ENCODE results near the gene GNG3. TPM values are rescaled to one million over a fixed set of nuclear protein-coding genes. Genes with fewer than 3 reads are reported as not detected.

The GNG3 gene
- total and polyA plus RNA-seq, 2 experiments from 2014 or later, result 0.23 to 1.2 TPM

DNA sequence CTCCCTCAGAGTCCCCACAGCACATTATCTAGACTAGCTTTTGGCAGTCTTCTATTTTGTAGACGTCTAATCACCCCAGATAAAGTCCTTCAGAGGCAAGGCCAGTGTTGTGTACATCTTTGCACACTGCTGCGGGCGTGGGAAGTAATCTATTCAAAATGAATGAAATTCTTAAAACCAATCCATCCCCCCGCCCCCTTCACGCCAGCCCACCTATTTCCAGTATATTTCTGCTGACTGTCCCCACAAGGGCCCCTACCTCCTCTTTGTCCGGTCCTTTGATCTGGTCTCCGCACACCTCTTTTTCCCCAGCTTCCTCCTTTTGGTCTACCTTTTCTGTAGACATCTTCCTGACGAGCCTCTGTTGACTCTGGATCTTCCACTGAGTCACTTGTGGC lies 627 bp upstream of the GNG3 start:
- DNase-seq (ENCODE audit: low spot score), result no peak
- Histone ChIP-seq H4K20me1 (ENCODE audit: insufficient read depth, poor library complexity, severe bottlenecking) (no peaks in the 10 kb centered on the region), H3K79me2 (peaks cover 25% of the 10 kb centered on the region), H3K27me3 (no peaks in the 10 kb centered on the region), H3K4me1 (ENCODE audit: insufficient read depth) (peaks cover 37% of the 10 kb centered on the region), H3K9me3 (ENCODE audit: low read depth) (no peaks in the 10 kb centered on the region), H3K36me3 (replicated peaks; ENCODE audit: insufficient read depth, low read depth) (no peaks in the 10 kb centered on the region), H3K27ac (peak overlapping the region; percentile 65), H2AFZ (no peak overlapping the region), H3K9me2 (replicated peaks; ENCODE audit: insufficient read depth) (no peaks in the 10 kb centered on the region), H3K4me3 (peak overlapping the region; percentile 12), H3K4me2 (peak overlapping the region; percentile 85)
- 55% methylated on average over 8 of the region's 8 CpGs for WGBS (ENCODE audit: low lambda C conversion rate, missing lambda C conversion rate)
- TF ChIP-seq EZH2 (IDR thresholded peaks at IDR 0.05; ENCODE audit: borderline replicate concordance), result no peak
- TF ChIP-seq EZH2phosphoT487 (IDR thresholded peaks at IDR 0.05; ENCODE audit: low read depth, severe bottlenecking, unreplicated experiment), result no peak
- TF ChIP-seq, protein P1, sequence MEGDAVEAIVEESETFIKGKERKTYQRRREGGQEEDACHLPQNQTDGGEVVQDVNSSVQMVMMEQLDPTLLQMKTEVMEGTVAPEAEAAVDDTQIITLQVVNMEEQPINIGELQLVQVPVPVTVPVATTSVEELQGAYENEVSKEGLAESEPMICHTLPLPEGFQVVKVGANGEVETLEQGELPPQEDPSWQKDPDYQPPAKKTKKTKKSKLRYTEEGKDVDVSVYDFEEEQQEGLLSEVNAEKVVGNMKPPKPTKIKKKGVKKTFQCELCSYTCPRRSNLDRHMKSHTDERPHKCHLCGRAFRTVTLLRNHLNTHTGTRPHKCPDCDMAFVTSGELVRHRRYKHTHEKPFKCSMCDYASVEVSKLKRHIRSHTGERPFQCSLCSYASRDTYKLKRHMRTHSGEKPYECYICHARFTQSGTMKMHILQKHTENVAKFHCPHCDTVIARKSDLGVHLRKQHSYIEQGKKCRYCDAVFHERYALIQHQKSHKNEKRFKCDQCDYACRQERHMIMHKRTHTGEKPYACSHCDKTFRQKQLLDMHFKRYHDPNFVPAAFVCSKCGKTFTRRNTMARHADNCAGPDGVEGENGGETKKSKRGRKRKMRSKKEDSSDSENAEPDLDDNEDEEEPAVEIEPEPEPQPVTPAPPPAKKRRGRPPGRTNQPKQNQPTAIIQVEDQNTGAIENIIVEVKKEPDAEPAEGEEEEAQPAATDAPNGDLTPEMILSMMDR (IDR thresholded peaks at IDR 0.05; ENCODE audit: poor library complexity), result no peak

DNA sequence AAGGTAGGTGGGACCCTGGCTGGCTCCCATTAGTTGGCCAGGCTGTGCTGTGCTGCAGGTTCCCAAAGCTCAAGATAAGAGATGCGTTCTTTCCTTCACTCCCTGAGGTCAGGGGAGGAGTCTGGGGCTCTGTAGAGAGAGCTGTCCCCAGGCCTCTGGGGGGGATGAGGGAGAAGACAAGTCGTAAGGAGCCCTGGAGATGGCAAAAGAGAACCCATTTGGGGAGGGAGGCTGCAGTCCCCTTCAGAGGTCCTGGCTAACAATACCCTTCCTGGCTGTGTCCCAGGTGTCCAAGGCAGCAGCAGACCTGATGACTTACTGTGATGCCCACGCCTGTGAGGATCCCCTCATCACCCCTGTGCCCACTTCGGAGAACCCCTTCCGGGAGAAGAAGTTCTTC lies 916 bp downstream of the GNG3 start:
- Histone ChIP-seq H3K36me3 (replicated peaks; ENCODE audit: insufficient read depth, low read depth) (no peaks in the 10 kb centered on the region), H3K27me3 (no peaks in the 10 kb centered on the region), H3K79me2 (peaks cover 25% of the 10 kb centered on the region), H4K20me1 (ENCODE audit: insufficient read depth, poor library complexity, severe bottlenecking) (no peaks in the 10 kb centered on the region), H2AFZ (peak overlapping the region; percentile 67), H3K4me2 (peak overlapping the region; percentile 83), H3K27ac (peak overlapping the region; percentile 96), H3K4me1 (ENCODE audit: insufficient read depth) (peaks cover 50% of the 10 kb centered on the region), H3K9me3 (ENCODE audit: low read depth) (no peaks in the 10 kb centered on the region), H3K9me2 (replicated peaks; ENCODE audit: insufficient read depth) (no peaks in the 10 kb centered on the region), H3K4me3 (peak overlapping the region; percentile 34)
- TF ChIP-seq EZH2phosphoT487 (IDR thresholded peaks at IDR 0.05; ENCODE audit: low read depth, severe bottlenecking, unreplicated experiment) (no peak), EZH2 (IDR thresholded peaks at IDR 0.05; ENCODE audit: borderline replicate concordance) (no peak)
- TF ChIP-seq, protein P1 (IDR thresholded peaks at IDR 0.05; ENCODE audit: poor library complexity), result no peak
- DNase-seq (ENCODE audit: low spot score), result no peak
- 68% methylated on average over 5 of the region's 5 CpGs for WGBS (ENCODE audit: low lambda C conversion rate, missing lambda C conversion rate)

DNA sequence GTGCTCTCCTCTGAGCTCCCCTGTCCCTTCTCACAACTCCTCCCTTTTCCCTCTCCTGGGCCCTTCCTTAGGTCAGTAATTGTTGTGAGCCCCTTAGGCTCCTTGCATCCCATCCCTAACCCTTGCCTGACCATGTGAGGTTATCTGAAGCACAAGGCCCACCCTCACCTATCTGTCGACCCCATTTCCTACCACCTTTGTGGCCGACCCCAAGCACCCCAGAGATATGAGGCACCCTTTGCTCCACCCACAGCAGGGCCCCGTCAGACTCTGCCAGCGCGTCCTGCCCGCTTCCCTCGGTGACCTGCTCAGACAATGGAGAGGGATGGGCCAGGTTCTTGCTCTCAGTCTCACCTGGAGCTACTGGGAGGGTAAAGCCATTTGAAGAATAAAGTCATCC lies 1.3 kb downstream of the GNG3 start:
- H3K79me2 ChIP-seq, result peaks cover 25% of the 10 kb centered on the region
- H2AFZ ChIP-seq, result peak overlapping the region; percentile 67
- H3K9me2 ChIP-seq (replicated peaks; ENCODE audit: insufficient read depth), result no peaks in the 10 kb centered on the region
- peak overlapping the region; percentile 83 for H3K4me2 ChIP-seq
- peak; percentile 44 for DNase-seq (ENCODE audit: low spot score)
- no peaks in the 10 kb centered on the region for H3K9me3 ChIP-seq (ENCODE audit: low read depth)
- peaks cover 51% of the 10 kb centered on the region for H3K4me1 ChIP-seq (ENCODE audit: insufficient read depth)
- H4K20me1 ChIP-seq (ENCODE audit: insufficient read depth, poor library complexity, severe bottlenecking), result no peaks in the 10 kb centered on the region
- peak overlapping the region; percentile 34 for H3K4me3 ChIP-seq
- TF ChIP-seq, protein P1 (IDR thresholded peaks at IDR 0.05; ENCODE audit: poor library complexity), result no peak
- TF ChIP-seq EZH2 (IDR thresholded peaks at IDR 0.05; ENCODE audit: borderline replicate concordance) (no peak), EZH2phosphoT487 (IDR thresholded peaks at IDR 0.05; ENCODE audit: low read depth, severe bottlenecking, unreplicated experiment) (no peak)
- no peaks in the 10 kb centered on the region for H3K27me3 ChIP-seq
- H3K27ac ChIP-seq, result peak overlapping the region; percentile 96
- 10% methylated on average over 7 of the region's 7 CpGs for WGBS (ENCODE audit: low lambda C conversion rate, missing lambda C conversion rate)
- H3K36me3 ChIP-seq (replicated peaks; ENCODE audit: insufficient read depth, low read depth), result no peaks in the 10 kb centered on the region
